Activated naive CD8-positive, alpha-beta T cell treated with anti-CD3 and anti-CD28 coated beads for 36 hours (primary cell): ENCODE data around the gene ZMYM3. TPM values are rescaled to one million over a fixed set of nuclear protein-coding genes. Genes with fewer than 3 reads are reported as not detected.
"Not testable (repeated sequence)": the region's sequence is repeated elsewhere in the genome, so short reads cannot be mapped to it uniquely, and the experiment has no call there.

ENCODE experiments used
- DNase-seq: peaks from one replicate; pipeline ENCODE4 v3.0.0; 2021
- H3K27ac Mint-ChIP-seq: one replicate; pipeline ENCODE4 v1.8.0; 2022; ENCODE audit warnings: mild to moderate bottlenecking, moderate library complexity, mixed read lengths
- H3K27me3 Mint-ChIP-seq: one replicate; pipeline ENCODE4 v1.8.0; 2022; ENCODE audit warnings: mild to moderate bottlenecking, mixed read lengths
- H3K36me3 Mint-ChIP-seq: one replicate; pipeline ENCODE4 v1.8.0; 2021; ENCODE audit warnings: mild to moderate bottlenecking, mixed read lengths
- H3K4me1 Mint-ChIP-seq: one replicate; pipeline ENCODE4 v1.8.0; 2021; ENCODE audit warnings: mixed read lengths
- H3K4me3 Mint-ChIP-seq: one replicate; pipeline ENCODE4 v1.8.0; 2022; ENCODE audit warnings: mild to moderate bottlenecking, moderate library complexity, mixed read lengths
- H3K9me3 Mint-ChIP-seq: one replicate; pipeline ENCODE4 v1.8.0; 2022; ENCODE audit warnings: mixed read lengths
- total RNA-seq, 2 experiments: library from RNA; stranded (reverse); gene quantifications; one replicate each; pipeline ENCODE4 v1.2.3, GENCODE V29; 2021

The ZMYM3 gene
- total RNA-seq, 2 experiments from 2014 or later = 22.9 to 25.1 TPM

DNA sequence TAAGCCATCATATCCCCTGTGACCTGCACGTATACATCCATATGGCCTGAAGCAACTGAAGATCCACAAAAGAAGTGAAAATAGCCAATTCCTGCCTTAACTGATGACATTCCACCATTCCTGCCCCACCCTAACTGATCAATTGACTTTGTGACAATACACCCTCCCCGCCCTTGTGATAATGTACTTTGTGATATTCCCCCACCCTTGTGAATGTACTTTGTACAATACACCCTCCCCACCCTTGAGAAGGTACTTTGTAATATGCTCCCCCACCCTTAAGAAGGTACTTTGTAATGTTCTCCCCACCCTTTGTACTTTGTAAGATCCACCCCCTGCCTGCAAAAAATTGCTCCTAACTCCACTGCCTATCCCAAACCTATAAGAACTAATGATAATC lies 18.4 kb upstream of the ZMYM3 start:
- H3K4me1 Mint-ChIP-seq, DNase-seq, H3K27ac Mint-ChIP-seq, H3K9me3 Mint-ChIP-seq, H3K4me3 Mint-ChIP-seq, H3K27me3 Mint-ChIP-seq, H3K36me3 Mint-ChIP-seq: not testable (repeated sequence)

DNA sequence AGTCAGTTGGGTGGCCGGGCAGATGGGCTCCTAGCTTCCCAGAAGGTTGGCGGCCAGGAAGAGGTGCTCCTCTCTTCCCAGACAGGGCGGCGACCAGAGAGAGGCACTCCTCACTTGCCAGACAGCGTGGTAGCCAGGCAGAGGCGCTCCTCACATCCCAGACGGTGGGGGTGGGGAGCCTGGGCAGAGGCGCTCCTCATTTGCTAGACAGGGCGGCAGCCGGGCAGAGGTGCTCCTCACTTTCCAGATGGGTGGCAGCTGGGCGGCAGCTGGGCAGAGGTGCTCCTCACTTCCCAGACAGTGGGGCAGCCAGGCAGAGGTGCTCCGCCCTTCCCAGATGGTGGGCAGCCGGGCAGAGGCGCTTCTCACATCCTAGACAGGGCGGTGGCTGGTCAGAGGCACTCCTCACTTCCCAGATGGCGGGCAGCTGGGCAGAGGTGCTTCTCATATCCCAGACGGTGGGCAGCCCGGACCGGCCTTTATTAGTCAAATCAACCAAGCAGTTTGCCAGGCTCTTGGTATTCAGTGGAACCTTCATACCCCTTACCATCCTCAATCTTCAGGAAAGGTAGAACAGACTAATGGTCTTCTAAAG lies 16.0 kb upstream of the ZMYM3 start:
- no peaks in the 10 kb centered on the region for H3K9me3 Mint-ChIP-seq

DNA sequence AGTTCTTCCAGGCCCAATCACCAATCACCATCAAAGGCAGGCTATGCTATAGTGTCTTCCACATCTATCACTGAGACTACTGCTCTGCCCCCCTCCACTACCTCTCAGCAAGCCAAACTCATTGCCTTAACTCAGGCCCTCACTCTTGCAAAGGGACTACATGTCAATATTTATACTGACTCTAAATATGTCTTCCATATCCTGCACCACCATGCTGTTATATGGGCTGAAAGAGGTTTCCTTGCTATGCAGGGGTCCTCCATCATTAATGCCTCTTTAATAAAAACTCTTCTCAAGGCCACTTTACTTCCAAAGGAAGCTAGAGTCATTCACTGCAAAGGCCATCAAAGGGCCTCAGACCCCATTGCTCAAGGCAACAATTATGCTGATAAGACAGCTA lies 14.7 kb upstream of the ZMYM3 start:
- not testable (repeated sequence) for H3K27me3 Mint-ChIP-seq, DNase-seq, H3K9me3 Mint-ChIP-seq, H3K27ac Mint-ChIP-seq, H3K4me3 Mint-ChIP-seq, H3K36me3 Mint-ChIP-seq, H3K4me1 Mint-ChIP-seq

More for the DNA sequence above, 16.0 kb upstream of the ZMYM3 start:
- DNase-seq = no peak
- peaks cover 2% of the 10 kb centered on the region for H3K36me3 Mint-ChIP-seq
- H3K27me3 Mint-ChIP-seq = no peaks in the 10 kb centered on the region
- H3K27ac Mint-ChIP-seq = no peak overlapping the region
- no peak overlapping the region for H3K4me3 Mint-ChIP-seq
- H3K4me1 Mint-ChIP-seq = no peaks in the 10 kb centered on the region

DNA sequence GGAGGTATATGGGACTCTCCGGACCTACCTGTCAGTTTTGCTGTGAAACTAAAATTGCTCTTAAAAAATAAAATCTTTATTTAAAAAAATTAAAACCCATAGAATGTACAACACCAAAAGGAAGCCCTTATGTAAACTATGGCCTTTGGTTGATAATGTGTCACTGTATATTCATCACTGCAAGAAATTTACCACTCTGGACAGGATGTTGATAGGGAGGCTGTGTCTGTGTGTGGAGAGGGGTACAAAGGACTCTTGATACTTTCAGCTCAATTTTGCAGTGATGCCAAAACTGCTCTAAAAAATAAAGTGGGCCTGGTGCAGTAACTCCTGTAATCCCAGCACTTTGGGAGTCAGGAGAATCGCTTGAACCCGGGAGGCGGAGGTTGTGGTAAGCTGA lies 2.9 kb upstream of the ZMYM3 start:
- Mint-ChIP-seq H3K27ac (no peak overlapping the region), H3K27me3 (no peaks in the 10 kb centered on the region), H3K9me3 (no peaks in the 10 kb centered on the region), H3K4me3 (no peak overlapping the region), H3K36me3 (no peaks in the 10 kb centered on the region), H3K4me1 (peaks cover 21% of the 10 kb centered on the region)
- DNase-seq = no peak

DNA sequence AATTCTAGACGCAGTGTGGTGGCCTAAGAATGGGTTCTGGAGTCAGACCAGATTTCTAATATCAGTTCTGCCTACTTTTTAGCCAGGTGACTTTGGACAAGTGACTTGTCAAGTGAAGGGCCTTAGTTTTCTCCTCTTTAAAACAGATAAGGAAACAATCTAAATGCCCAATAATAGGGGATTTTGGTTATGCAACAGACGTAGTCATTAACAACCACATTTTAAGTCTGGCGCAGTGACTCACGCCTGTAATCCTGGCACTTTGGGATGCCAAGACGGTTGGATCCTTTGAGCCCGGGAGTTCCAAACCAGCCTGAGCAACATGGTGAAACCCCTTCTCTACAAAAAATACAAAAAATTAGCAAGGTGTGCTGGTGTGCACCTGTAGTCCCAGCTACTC lies 2.1 kb upstream of the ZMYM3 start:
- Mint-ChIP-seq H3K4me3 (peak overlapping the region; percentile 88), H3K27ac (peak overlapping the region; percentile 94), H3K9me3 (no peaks in the 10 kb centered on the region), H3K27me3 (no peaks in the 10 kb centered on the region), H3K36me3 (peaks cover 3% of the 10 kb centered on the region), H3K4me1 (peaks cover 29% of the 10 kb centered on the region)
- no peak for DNase-seq

DNA sequence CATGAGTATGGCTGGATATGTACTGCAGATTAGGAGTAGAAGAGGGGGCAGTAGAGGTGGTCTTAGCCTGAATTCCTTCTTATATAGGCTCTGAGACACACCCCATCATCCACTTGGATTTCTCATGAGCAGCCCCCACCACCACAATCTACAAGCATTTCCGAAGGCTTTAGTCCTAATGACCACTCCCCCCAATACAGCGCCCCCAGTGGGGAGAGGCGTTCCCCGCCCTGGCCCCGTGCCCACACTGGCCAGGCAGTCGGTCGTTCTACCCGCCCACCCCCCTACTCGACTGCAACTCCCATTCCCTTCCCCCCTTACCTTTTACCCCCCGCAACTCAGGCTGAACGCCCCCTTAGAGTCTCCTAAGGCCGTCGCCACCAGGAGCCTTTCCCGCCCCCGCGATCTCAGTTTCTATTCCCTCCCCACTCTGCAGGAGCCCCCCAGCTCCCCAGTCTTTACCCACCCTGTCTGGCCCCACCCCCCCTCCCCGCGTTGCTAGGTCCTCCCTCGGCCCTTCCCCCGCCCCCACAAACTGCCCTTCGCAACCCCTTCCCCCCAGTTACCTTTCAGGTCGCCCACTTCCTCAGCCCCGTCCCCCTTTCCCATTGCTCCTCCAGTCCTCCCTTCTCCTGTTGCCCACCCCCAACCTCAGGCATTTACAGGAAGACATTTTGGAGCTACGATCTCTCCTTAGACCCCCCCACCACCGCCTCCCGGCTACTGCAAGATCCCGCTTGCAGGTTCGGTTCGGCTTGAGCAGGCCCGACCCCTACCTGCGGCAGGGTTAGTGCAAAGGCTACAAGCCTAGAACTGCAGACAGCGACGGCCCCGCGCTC lies 468 bp downstream of the ZMYM3 start:
- H3K9me3 Mint-ChIP-seq = no peaks in the 10 kb centered on the region
- peak overlapping the region; percentile 94 for H3K27ac Mint-ChIP-seq
- no peaks in the 10 kb centered on the region for H3K27me3 Mint-ChIP-seq
- peaks cover 10% of the 10 kb centered on the region for H3K36me3 Mint-ChIP-seq
- peaks cover 32% of the 10 kb centered on the region for H3K4me1 Mint-ChIP-seq
- peak overlapping the region; percentile 88 for H3K4me3 Mint-ChIP-seq
- peak; percentile 49 for DNase-seq

DNA sequence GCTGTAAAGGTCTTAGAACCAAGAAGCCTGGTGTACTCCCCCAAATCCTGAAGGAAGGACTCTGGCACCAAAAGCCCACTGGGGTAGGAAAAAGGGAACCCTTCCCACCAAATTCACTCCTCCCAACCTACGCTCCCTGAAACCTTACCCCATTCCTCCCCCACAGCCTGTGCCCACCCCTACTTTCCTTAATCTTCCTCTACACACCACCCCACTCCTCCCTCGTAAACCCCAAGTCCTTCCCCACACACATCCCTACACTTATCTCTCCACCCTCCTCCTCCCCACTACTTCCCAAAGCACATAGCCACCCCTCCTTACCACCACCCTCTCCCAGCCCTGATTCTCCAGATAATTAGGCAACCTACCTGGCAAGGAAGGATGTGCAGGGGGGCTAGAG lies 1.7 kb downstream of the ZMYM3 start:
- H3K4me1 Mint-ChIP-seq = peaks cover 32% of the 10 kb centered on the region
- no peak for DNase-seq
- no peaks in the 10 kb centered on the region for H3K9me3 Mint-ChIP-seq
- H3K27ac Mint-ChIP-seq = no peak overlapping the region
- peaks cover 10% of the 10 kb centered on the region for H3K36me3 Mint-ChIP-seq
- no peaks in the 10 kb centered on the region for H3K27me3 Mint-ChIP-seq
- peak overlapping the region; percentile 88 for H3K4me3 Mint-ChIP-seq

DNA sequence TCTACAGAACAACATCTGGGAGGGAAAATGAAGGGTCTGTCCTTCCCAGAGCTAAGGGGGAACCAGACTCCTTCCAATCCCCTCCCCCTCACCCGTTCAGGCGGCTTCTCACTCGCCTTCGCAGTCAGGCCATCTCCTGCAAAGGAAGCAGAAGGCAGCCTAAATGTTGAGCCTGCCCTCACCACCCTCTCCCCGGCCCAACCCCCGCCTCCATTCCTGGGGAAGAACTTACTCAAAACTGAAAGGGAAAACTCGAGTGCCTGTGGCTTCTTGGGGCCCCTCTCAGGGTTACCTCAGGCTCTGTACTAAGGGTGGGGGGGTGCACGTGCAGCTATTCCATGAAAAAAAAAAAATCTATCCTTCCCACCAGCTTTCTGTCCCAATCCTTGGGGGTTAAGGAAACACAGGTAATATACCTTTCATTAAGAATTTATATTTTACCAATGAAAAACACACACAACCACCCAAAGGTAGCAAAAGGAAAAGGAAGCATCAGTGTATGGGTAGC lies 2.4 kb downstream of the ZMYM3 start:
- Mint-ChIP-seq H3K27ac (peak overlapping the region; percentile 63), H3K36me3 (peaks cover 10% of the 10 kb centered on the region), H3K9me3 (no peaks in the 10 kb centered on the region), H3K4me1 (peaks cover 32% of the 10 kb centered on the region), H3K4me3 (peak overlapping the region; percentile 88), H3K27me3 (no peaks in the 10 kb centered on the region)
- DNase-seq = peak; percentile 26

DNA sequence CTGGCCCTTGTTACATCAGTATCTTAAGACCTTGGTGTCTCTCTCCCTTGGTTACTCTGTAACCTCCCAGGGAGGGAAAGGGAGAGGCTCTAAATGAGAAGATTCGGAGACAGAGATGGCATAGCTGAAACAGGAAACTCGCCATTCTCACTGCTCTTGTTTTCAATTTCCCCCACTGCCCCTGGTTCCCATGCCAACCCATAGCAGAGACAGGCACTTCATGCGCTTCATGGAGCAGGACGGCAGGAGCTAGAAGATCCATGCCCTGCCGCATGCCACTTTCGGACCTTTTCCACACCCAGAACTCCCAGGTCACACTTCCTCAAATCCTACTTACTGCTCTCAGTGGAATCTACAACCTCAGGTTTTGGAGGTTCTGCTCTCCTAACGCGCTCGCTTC lies 3.1 kb downstream of the ZMYM3 start:
- peaks cover 10% of the 10 kb centered on the region for H3K36me3 Mint-ChIP-seq
- DNase-seq = no peak
- no peaks in the 10 kb centered on the region for H3K27me3 Mint-ChIP-seq
- peak overlapping the region; percentile 47 for H3K4me3 Mint-ChIP-seq
- peak overlapping the region; percentile 63 for H3K27ac Mint-ChIP-seq
- peaks cover 31% of the 10 kb centered on the region for H3K4me1 Mint-ChIP-seq
- H3K9me3 Mint-ChIP-seq = no peaks in the 10 kb centered on the region

DNA sequence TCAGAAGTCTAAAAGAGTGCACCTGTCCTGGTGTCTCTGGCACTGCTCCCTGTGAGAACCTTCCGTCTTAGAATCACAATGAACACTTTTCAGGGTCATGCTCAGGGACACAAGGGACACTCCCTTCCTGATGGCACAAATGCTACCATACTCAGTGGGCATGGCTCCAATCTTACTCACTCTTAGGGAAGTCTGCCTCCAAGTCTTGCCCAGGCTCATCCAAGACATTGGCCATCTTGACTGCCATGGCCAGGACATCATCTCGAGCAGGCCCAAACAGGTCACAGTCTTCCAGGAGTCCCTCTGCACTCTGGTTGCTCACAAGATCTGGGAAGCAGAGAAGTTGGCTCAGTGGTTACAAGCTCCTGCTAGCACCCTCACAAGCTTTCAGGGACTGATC lies 8.8 kb downstream of the ZMYM3 start:
- no peak overlapping the region for H3K4me3 Mint-ChIP-seq
- H3K4me1 Mint-ChIP-seq = no peaks in the 10 kb centered on the region
- H3K27ac Mint-ChIP-seq = no peak overlapping the region
- H3K36me3 Mint-ChIP-seq = peaks cover 21% of the 10 kb centered on the region
- H3K9me3 Mint-ChIP-seq = no peaks in the 10 kb centered on the region
- no peaks in the 10 kb centered on the region for H3K27me3 Mint-ChIP-seq
- DNase-seq = no peak

DNA sequence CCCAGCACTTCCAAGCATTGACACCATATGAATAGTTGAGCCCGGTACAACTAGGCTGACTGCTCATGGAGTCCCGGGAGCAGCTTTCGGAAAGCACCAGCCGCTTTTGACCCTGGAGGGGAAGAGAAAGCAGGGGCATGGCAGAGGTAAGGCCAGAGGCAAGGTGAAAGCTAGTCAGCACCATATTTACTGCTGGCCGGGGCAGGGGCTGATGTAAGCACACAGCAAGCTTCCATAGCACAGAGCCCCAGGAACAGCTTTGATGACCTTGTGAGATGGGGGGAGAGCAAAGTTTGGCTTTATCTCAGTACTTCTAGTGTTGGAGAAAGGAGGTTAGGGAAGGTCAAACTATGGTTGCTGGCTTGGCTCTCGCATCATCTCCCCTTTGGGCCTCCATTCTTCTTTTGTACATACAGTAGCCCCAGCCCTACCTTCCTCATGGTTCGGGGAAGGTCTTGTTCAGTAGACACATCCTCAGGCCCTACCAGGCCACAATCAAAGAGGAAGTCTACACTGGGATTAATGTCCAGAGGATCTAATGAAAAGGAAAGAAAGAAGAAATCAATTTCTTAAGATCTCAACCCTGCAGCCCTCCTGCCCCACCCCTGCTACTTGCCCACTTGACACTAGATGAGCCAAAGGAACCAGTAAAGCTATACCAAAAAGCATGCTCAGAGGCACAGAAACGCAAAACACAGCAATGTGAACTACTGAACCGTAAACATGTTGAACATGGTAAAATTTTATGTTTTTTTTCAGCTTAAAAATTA lies 9.4 kb downstream of the ZMYM3 start:
- no peaks in the 10 kb centered on the region for H3K27me3 Mint-ChIP-seq
- H3K27ac Mint-ChIP-seq = no peak overlapping the region

DNA sequence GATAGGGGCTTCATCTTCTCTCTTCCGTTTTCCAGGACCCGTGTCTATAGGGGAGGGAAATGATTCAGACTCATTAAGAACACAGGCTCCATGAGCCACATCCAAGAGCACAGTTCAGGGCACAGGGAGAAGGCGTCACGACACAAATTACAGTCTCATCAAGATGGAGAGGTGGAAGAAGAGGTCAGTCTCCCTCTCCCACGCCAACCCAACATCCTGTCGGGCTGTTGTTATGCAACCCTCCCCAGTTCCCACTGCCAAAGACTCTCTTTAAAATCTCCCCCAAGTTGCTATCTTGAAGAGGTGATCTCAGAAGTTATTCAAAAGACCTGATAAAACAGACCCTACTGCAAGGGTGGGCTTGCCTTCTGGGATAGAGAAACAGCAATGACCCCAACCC lies 12.6 kb downstream of the ZMYM3 start:
- H3K27me3 Mint-ChIP-seq = no peaks in the 10 kb centered on the region
- H3K4me3 Mint-ChIP-seq = no peak overlapping the region
- H3K36me3 Mint-ChIP-seq = peaks cover 23% of the 10 kb centered on the region
- H3K9me3 Mint-ChIP-seq = no peaks in the 10 kb centered on the region
- no peaks in the 10 kb centered on the region for H3K4me1 Mint-ChIP-seq
- no peak for DNase-seq
- H3K27ac Mint-ChIP-seq = no peak overlapping the region

More for the DNA sequence above, 9.4 kb downstream of the ZMYM3 start:
- no peak overlapping the region for H3K4me3 Mint-ChIP-seq
- H3K9me3 Mint-ChIP-seq = no peaks in the 10 kb centered on the region
- H3K36me3 Mint-ChIP-seq = peaks cover 23% of the 10 kb centered on the region
- no peaks in the 10 kb centered on the region for H3K4me1 Mint-ChIP-seq
- no peak for DNase-seq

DNA sequence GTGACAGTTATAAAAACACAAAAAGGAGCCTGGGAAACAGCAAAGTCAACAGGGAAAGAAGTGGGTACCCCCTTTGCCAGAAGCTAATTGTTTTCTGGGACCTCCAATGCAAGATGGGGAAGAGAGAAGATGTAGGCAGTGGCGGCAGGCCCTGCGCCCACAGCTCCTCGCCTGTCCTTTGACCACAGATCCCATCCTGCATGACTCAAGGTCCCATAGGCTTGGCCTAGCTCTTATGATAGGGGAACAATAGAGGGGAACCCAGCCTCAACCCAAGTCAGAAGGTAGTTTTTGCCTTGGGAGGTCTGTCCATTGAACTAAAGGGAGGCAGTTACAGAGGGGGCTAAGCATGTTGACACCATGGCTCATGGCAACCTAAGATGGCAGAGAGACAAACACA lies 14.2 kb downstream of the ZMYM3 start:
- Mint-ChIP-seq H3K9me3 (no peaks in the 10 kb centered on the region), H3K4me3 (no peak overlapping the region), H3K27ac (no peak overlapping the region), H3K4me1 (no peaks in the 10 kb centered on the region), H3K36me3 (peaks cover 20% of the 10 kb centered on the region), H3K27me3 (no peaks in the 10 kb centered on the region)
- no peak for DNase-seq

DNA sequence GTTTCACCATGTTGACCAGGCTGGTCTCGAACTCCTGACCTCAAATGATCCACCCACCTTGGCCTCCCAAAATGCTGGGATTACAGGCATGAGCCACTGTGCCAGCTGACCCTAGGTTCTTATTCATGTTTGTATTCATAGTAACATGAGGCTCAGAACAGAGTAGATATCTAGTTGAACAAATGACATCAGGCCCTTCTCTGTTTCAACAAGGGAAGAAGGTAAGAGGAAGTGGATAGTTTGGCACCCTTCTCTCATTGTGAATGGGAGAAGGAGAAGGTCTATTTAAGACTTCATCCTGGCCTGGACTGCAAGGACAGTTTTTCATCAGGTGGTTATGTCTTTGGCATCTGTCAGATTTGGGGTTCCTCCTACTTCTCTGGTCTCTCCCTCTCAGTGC lies 17.1 kb downstream of the ZMYM3 start:
- peaks cover 17% of the 10 kb centered on the region for H3K36me3 Mint-ChIP-seq
- H3K27me3 Mint-ChIP-seq = no peaks in the 10 kb centered on the region
- H3K9me3 Mint-ChIP-seq = no peaks in the 10 kb centered on the region
- no peaks in the 10 kb centered on the region for H3K4me1 Mint-ChIP-seq
- no peak overlapping the region for H3K27ac Mint-ChIP-seq
- H3K4me3 Mint-ChIP-seq = no peak overlapping the region
- DNase-seq = no peak

DNA sequence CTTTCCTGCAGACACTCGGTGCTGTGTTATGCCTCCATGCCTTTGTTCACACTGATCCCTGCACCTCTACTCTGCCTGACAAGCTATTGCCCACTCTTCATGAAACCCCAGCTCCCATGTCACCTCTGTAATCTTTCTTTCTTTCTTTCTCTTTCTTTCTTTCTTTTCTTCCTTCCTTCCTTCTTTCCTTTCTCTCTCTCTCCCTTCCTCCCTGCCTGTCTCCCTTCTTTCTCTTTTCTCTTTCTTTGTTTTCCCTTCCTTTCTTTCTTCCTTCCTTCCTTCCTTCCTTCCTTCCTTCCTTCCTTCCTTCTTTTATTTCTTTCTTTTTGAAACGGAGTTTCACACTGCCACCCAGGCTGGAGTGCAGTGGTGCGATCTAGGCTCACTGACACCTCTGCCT lies 18.5 kb downstream of the ZMYM3 start:
- no peaks in the 10 kb centered on the region for H3K27me3 Mint-ChIP-seq
- H3K9me3 Mint-ChIP-seq = no peaks in the 10 kb centered on the region
- no peak for DNase-seq
- H3K27ac Mint-ChIP-seq = no peak overlapping the region
- peaks cover 7% of the 10 kb centered on the region for H3K36me3 Mint-ChIP-seq
- no peak overlapping the region for H3K4me3 Mint-ChIP-seq
- no peaks in the 10 kb centered on the region for H3K4me1 Mint-ChIP-seq
